Astrocyte (in vitro differentiated cells and primary cell): ENCODE results near the gene TOMM6. TPM values are rescaled to one million over a fixed set of nuclear protein-coding genes. Genes with fewer than 3 reads are reported as not detected.

Source experiments
- DNase-seq: peaks from one replicate; pipeline ENCODE4 v3.0.0-alpha.2; 2010; ENCODE audit warnings: low read depth
- FAIRE-seq: peaks from 2 replicates; lab custom pipeline; 2011; peaks lifted over from hg19 to GRCh38; lab: Jason Lieb, UNC
- H2AFZ ChIP-seq: 2 replicates; pipeline ENCODE4 v1.6.0; 2012; ENCODE audit warnings: low read depth, low read length, inconsistent platforms
- H3K27ac ChIP-seq: 2 replicates; pipeline ENCODE4 v1.5.1; 2011; ENCODE audit warnings: low read depth, low read length, inconsistent platforms
- H3K27me3 ChIP-seq: 2 replicates; pipeline ENCODE4 v1.6.0; 2011; ENCODE audit warnings: low read length, inconsistent platforms; ENCODE audit not compliant: insufficient read depth
- H3K36me3 ChIP-seq: 2 replicates; pipeline ENCODE4 v1.5.1; 2011; ENCODE audit warnings: low read length, inconsistent platforms; ENCODE audit not compliant: insufficient read depth
- H3K4me1 ChIP-seq: 2 replicates; pipeline ENCODE4 v1.5.1; 2011; ENCODE audit warnings: low read length, inconsistent platforms; ENCODE audit not compliant: insufficient read depth
- H3K4me2 ChIP-seq: 2 replicates; pipeline ENCODE4 v1.6.0; 2012; ENCODE audit warnings: low read length, inconsistent platforms
- H3K4me3 ChIP-seq: 2 replicates; pipeline ENCODE4 v1.5.1; 2011; ENCODE audit warnings: low read depth, mild to moderate bottlenecking, low read length, inconsistent platforms; ENCODE audit not compliant: insufficient read depth
- H3K79me2 ChIP-seq: 2 replicates; pipeline ENCODE4 v1.6.0; 2012; ENCODE audit warnings: mild to moderate bottlenecking, low read length, inconsistent platforms; ENCODE audit not compliant: insufficient read depth
- H3K9ac ChIP-seq: 2 replicates; pipeline ENCODE4 v1.6.0; 2012; ENCODE audit warnings: mild to moderate bottlenecking, low read length, inconsistent platforms
- H3K9me3 ChIP-seq: 2 replicates; pipeline ENCODE4 v1.5.1; 2012; ENCODE audit warnings: low read depth, mild to moderate bottlenecking, low read length, inconsistent platforms; ENCODE audit not compliant: insufficient read depth
- H4K20me1 ChIP-seq: 2 replicates; pipeline ENCODE4 v1.6.0; 2012; ENCODE audit warnings: low read length, inconsistent platforms; ENCODE audit not compliant: insufficient read depth
- H3K27ac Mint-ChIP-seq: one replicate; pipeline ENCODE4 v1.8.0; 2021; ENCODE audit warnings: mild to moderate bottlenecking, mixed read lengths; ENCODE audit not compliant: unreplicated experiment
- H3K27me3 Mint-ChIP-seq: one replicate; pipeline ENCODE4 v1.8.0; 2021; ENCODE audit warnings: low read depth, mixed read lengths; ENCODE audit not compliant: unreplicated experiment
- H3K36me3 Mint-ChIP-seq: one replicate; pipeline ENCODE4 v1.8.0; 2021; ENCODE audit warnings: low read depth, mixed read lengths; ENCODE audit not compliant: unreplicated experiment
- H3K4me1 Mint-ChIP-seq: one replicate; pipeline ENCODE4 v1.8.0; 2021; ENCODE audit warnings: low read depth, mixed read lengths; ENCODE audit not compliant: unreplicated experiment
- H3K4me3 Mint-ChIP-seq: one replicate; pipeline ENCODE4 v1.8.0; 2021; ENCODE audit warnings: mild to moderate bottlenecking, moderate library complexity, mixed read lengths; ENCODE audit not compliant: unreplicated experiment
- H3K9me3 Mint-ChIP-seq: one replicate; pipeline ENCODE4 v1.8.0; 2021; ENCODE audit warnings: mild to moderate bottlenecking, mixed read lengths; ENCODE audit not compliant: unreplicated experiment
- CTCF ChIP-seq: IDR thresholded peaks from 2 replicates; pipeline ENCODE4 v1.5.1; 2011; ENCODE audit warnings: low read depth, mild to moderate bottlenecking, inconsistent platforms, low read length, moderate library complexity; ENCODE audit not compliant: insufficient read depth
- EZH2 ChIP-seq: IDR thresholded peaks from 2 replicates; pipeline ENCODE4 v1.6.1; 2012; ENCODE audit warnings: mild to moderate bottlenecking, low read length, inconsistent platforms; ENCODE audit not compliant: insufficient read depth
- total RNA-seq: library from RNA; stranded (reverse); gene quantifications from 2 replicates; pipeline ENCODE4 v1.2.1, GENCODE V29; 2021

TOMM6 gene
- total RNA-seq, 1 donor from 2014 or later: 159 TPM

GRCh38 chr6:41775293-41775882, 12.1 kb upstream of the TOMM6 start:
- no peak for TF ChIP-seq EZH2
- TF ChIP-seq CTCF: no peak
- peaks cover 16% of the 10 kb centered on the region for H3K36me3 Mint-ChIP-seq
- H3K9me3 Mint-ChIP-seq: no peaks in the 10 kb centered on the region
- H3K9ac ChIP-seq: no peak overlapping the region
- DNase-seq (no peak), FAIRE-seq (no peak)
- no peak overlapping the region for H3K27ac Mint-ChIP-seq
- no peaks in the 10 kb centered on the region for H3K79me2 ChIP-seq
- peaks cover 8% of the 10 kb centered on the region for H3K4me1 Mint-ChIP-seq
- H3K4me2 ChIP-seq: no peak overlapping the region
- H3K27ac ChIP-seq: no peak overlapping the region
- H3K4me3 ChIP-seq: no peak overlapping the region
- peaks cover 9% of the 10 kb centered on the region for H3K4me1 ChIP-seq
- no peak overlapping the region for H3K4me3 Mint-ChIP-seq
- no peaks in the 10 kb centered on the region for H3K9me3 ChIP-seq
- no peaks in the 10 kb centered on the region for H3K27me3 Mint-ChIP-seq
- H2AFZ ChIP-seq: no peak overlapping the region
- H3K27me3 ChIP-seq: no peaks in the 10 kb centered on the region
- peaks cover 4% of the 10 kb centered on the region for H3K36me3 ChIP-seq
- H4K20me1 ChIP-seq: no peaks in the 10 kb centered on the region

- peaks cover 4% of the 10 kb centered on the region for H3K36me3 ChIP-seq
- H3K27ac ChIP-seq: no peak overlapping the region
- H3K79me2 ChIP-seq: no peaks in the 10 kb centered on the region
- H3K4me2 ChIP-seq: no peak overlapping the region
- H3K4me3 ChIP-seq: no peak overlapping the region
- TF ChIP-seq CTCF (no peak), EZH2 (no peak)
- no peaks in the 10 kb centered on the region for H3K27me3 Mint-ChIP-seq
- H3K4me1 ChIP-seq: peaks cover 15% of the 10 kb centered on the region
- no peaks in the 10 kb centered on the region for H3K27me3 ChIP-seq
- H4K20me1 ChIP-seq: no peaks in the 10 kb centered on the region
- DNase-seq (no peak), FAIRE-seq (no peak)
- H3K36me3 Mint-ChIP-seq: peaks cover 6% of the 10 kb centered on the region
- no peak overlapping the region for H3K4me3 Mint-ChIP-seq
- H2AFZ ChIP-seq: no peak overlapping the region
- H3K4me1 Mint-ChIP-seq: peaks cover 14% of the 10 kb centered on the region
- no peak overlapping the region for H3K9ac ChIP-seq
- H3K9me3 Mint-ChIP-seq: no peaks in the 10 kb centered on the region
- H3K9me3 ChIP-seq: no peaks in the 10 kb centered on the region
- no peak overlapping the region for H3K27ac Mint-ChIP-seq
These were observed 9.8 kb upstream of the TOMM6 start for GRCh38 chr6:41777551-41778285.

- TF ChIP-seq EZH2 (no peak), CTCF (no peak)
- no peak for DNase-seq
- Histone ChIP-seq H3K9ac (peak overlapping the region; percentile 83), H3K27me3 (no peaks in the 10 kb centered on the region), H2AFZ (peak overlapping the region; percentile 81), H3K27ac (no peak overlapping the region), H3K9me3 (no peaks in the 10 kb centered on the region), H3K4me1 (peaks cover 15% of the 10 kb centered on the region), H3K4me2 (peak overlapping the region; percentile 100), H3K36me3 (peaks cover 4% of the 10 kb centered on the region), H4K20me1 (no peaks in the 10 kb centered on the region), H3K79me2 (no peaks in the 10 kb centered on the region), H3K4me3 (peak overlapping the region; percentile 74)
- Mint-ChIP-seq H3K4me3 (peak overlapping the region; percentile 89), H3K9me3 (no peaks in the 10 kb centered on the region), H3K4me1 (peaks cover 14% of the 10 kb centered on the region), H3K27ac (peak overlapping the region; percentile 80), H3K27me3 (no peaks in the 10 kb centered on the region), H3K36me3 (peaks cover 6% of the 10 kb centered on the region)
- no peak for FAIRE-seq
These were observed 8.6 kb upstream of the TOMM6 start for GRCh38 chr6:41778895-41779294.
